ENCODE data around the gene PSPC1. TPM values are rescaled to one million over a fixed set of nuclear protein-coding genes. Genes with fewer than 3 reads are reported as not detected.

Gene PSPC1
- polyA plus RNA-seq, 6 donors from 2014 or later: 19.9 to 51.7 (median 34.4) TPM

DNA sequence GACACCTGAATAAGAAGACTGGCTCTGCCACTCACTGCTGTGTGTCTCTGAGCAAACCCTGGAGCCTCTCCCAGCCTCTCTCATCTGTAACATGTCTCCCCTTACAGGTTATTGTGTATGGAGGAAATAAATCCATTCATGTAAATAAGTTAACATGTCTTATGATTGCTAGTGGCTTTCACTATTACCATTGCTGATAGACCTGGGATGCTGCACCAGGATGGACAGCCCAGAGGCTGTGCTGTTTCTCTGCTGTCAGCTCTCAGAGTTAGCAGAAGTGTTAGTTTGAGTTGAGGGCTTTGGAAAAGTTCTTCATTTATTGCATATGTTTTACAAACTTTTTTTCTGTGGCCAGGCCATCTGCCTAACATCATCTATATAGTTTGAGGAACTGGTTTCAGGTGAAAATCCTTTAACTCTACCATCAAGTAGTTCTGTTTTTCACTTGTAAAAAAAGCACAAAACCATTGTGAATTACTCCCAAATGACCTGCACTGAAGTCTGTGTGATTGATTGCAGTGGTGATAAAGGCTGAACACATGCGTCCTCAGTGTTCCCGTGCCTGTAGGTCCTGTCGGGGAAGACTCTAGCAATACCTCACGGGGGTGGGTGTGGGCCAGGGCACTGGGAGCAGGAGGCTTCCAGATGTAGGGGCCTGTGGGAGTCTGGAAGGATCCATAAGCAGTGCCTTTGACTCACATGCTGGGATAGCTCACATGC lies 124.7 kb downstream of the PSPC1 start:
- Mint-ChIP-seq H3K27me3 (no peaks in the 10 kb centered on the region), H3K4me1 (peaks cover 0 to 11% (median 7%) of the 10 kb centered on the region in 3 donors), H3K9me3 (no peaks in the 10 kb centered on the region), H3K27ac (peak overlapping the region in 4 of 6 donors; percentile 20 to 87 (median 45)), H3K36me3 (peaks cover 5 to 11% of the 10 kb centered on the region in 2 donors), H3K4me3 (no peak overlapping the region)
- DNase-seq: no peak
- no peak for ATAC-seq (ENCODE audit: low read depth in 2 of 2)

Other genes with a start within 250 kb of the PSPC1 start
- gene TPTE2, start 221.4 kb downstream of the PSPC1 start, polyA plus RNA-seq (ENCODE audit: low read depth in 6 of 6): not detected
- 10 to 100 TPM in 4 of 6 donors, 1 to 10 TPM in 2; 9.4 to 20.9 (median 10.8) TPM for gene MPHOSPH8, start 149.3 kb downstream of the PSPC1 start, polyA plus RNA-seq (ENCODE audit: low read depth in 6 of 6)
- 10 to 100 TPM; 23.4 to 32.8 (median 29.2) TPM for gene ZMYM5, start 80.7 kb upstream of the PSPC1 start, polyA plus RNA-seq (ENCODE audit: low read depth in 6 of 6)
- gene ZMYM2, start 175.8 kb upstream of the PSPC1 start, polyA plus RNA-seq (ENCODE audit: low read depth in 6 of 6): 10 to 100 TPM in 2 of 6 donors, 1 to 10 TPM in 4; 4.2 to 13.8 (median 9.3) TPM

All from naive B cell (primary cell).